ENCODE data around the gene SLITRK3. TPM values are rescaled to one million over a fixed set of nuclear protein-coding genes. Genes with fewer than 3 reads are reported as not detected.

Gene SLITRK3
- total RNA-seq, 2 experiments from 2014 or later: not detected

GRCh38 chr3:165158011-165158410 is 38.2 kb downstream of the SLITRK3 start:
- no peaks in the 10 kb centered on the region for H3K4me1 ChIP-seq (ENCODE audit: insufficient read depth, low read length, poor library complexity, severe bottlenecking)
- CTCF ChIA-PET (ENCODE audit: unreplicated experiment): no interaction called here

GRCh38 chr3:165156757-165157420 is 39.3 kb downstream of the SLITRK3 start:
- H3K36me3 ChIP-seq (ENCODE audit: insufficient read depth, low read length): no peaks in the 10 kb centered on the region
- H3K4me2 ChIP-seq (ENCODE audit: low read length): no peak overlapping the region
- no peak overlapping the region for H3K4me3 ChIP-seq (ENCODE audit: low read depth, low read length, poor library complexity, severe bottlenecking)
- no peaks in the 10 kb centered on the region for H3K9me2 ChIP-seq (ENCODE audit: insufficient read depth, low read length)
- POLR2A ChIA-PET: no interaction called here
- TF ChIP-seq EZH2phosphoT487 (IDR thresholded peaks at IDR 0.05; ENCODE audit: borderline replicate concordance, low read depth, low read length) (no peak), CTCF (conservative IDR thresholded peaks at IDR 0.05; ENCODE audit: low read length) (no peak)
- H3K4me1 ChIP-seq (ENCODE audit: insufficient read depth, low read length, poor library complexity, severe bottlenecking): no peaks in the 10 kb centered on the region
- no peaks in the 10 kb centered on the region for H3K9me3 ChIP-seq (ENCODE audit: low read length)
- no peaks in the 10 kb centered on the region for H3K79me2 ChIP-seq (ENCODE audit: insufficient read depth, low read depth, low read length)
- BruUV-seq (replicated peaks): no TSS peak
- intact Hi-C loops (cut with micrococcal nuclease; ENCODE audit: unreplicated experiment): no loop called here
- H2AFZ ChIP-seq (ENCODE audit: low read length): no peak overlapping the region
- H3K27ac ChIP-seq (ENCODE audit: low read depth, low read length, poor library complexity, severe bottlenecking): no peak overlapping the region
- CTCF ChIA-PET (ENCODE audit: unreplicated experiment): no interaction called here
- no peaks in the 10 kb centered on the region for H4K20me1 ChIP-seq (ENCODE audit: insufficient read depth, low read length)
- no peak for DNase-seq (ENCODE audit: low spot score)

More at GRCh38 chr3:165158011-165158410, 38.2 kb downstream of the SLITRK3 start:
- Histone ChIP-seq H2AFZ (ENCODE audit: low read length) (no peak overlapping the region), H3K79me2 (ENCODE audit: insufficient read depth, low read depth, low read length) (no peaks in the 10 kb centered on the region), H3K9me2 (ENCODE audit: insufficient read depth, low read length) (no peaks in the 10 kb centered on the region), H3K4me3 (ENCODE audit: low read depth, low read length, poor library complexity, severe bottlenecking) (no peak overlapping the region), H3K9me3 (ENCODE audit: low read length) (no peaks in the 10 kb centered on the region), H3K27ac (ENCODE audit: low read depth, low read length, poor library complexity, severe bottlenecking) (no peak overlapping the region), H3K36me3 (ENCODE audit: insufficient read depth, low read length) (no peaks in the 10 kb centered on the region), H4K20me1 (ENCODE audit: insufficient read depth, low read length) (no peaks in the 10 kb centered on the region), H3K4me2 (ENCODE audit: low read length) (no peak overlapping the region)
- DNase-seq (ENCODE audit: low spot score): no peak
- no TSS peak for BruUV-seq (replicated peaks)
- no peak for TF ChIP-seq CTCF (conservative IDR thresholded peaks at IDR 0.05; ENCODE audit: low read length)
- no peak for TF ChIP-seq EZH2phosphoT487 (IDR thresholded peaks at IDR 0.05; ENCODE audit: borderline replicate concordance, low read depth, low read length)
- POLR2A ChIA-PET: no interaction called here
- intact Hi-C loops (cut with micrococcal nuclease; ENCODE audit: unreplicated experiment): no loop called here

- DNase-seq (ENCODE audit: low spot score): no peak
- no peaks in the 10 kb centered on the region for H4K20me1 ChIP-seq (ENCODE audit: insufficient read depth, low read length)
- POLR2A ChIA-PET: no interaction called here
- no peak overlapping the region for H3K27ac ChIP-seq (ENCODE audit: low read depth, low read length, poor library complexity, severe bottlenecking)
- no peak overlapping the region for H2AFZ ChIP-seq (ENCODE audit: low read length)
- no TSS peak for BruUV-seq (replicated peaks)
- H3K9me2 ChIP-seq (ENCODE audit: insufficient read depth, low read length): no peaks in the 10 kb centered on the region
- no peaks in the 10 kb centered on the region for H3K9me3 ChIP-seq (ENCODE audit: low read length)
- no peaks in the 10 kb centered on the region for H3K79me2 ChIP-seq (ENCODE audit: insufficient read depth, low read depth, low read length)
- CTCF ChIA-PET (ENCODE audit: unreplicated experiment): no interaction called here
- H3K36me3 ChIP-seq (ENCODE audit: insufficient read depth, low read length): no peaks in the 10 kb centered on the region
- H3K4me1 ChIP-seq (ENCODE audit: insufficient read depth, low read length, poor library complexity, severe bottlenecking): no peaks in the 10 kb centered on the region
- TF ChIP-seq CTCF (conservative IDR thresholded peaks at IDR 0.05; ENCODE audit: low read length): no peak
- TF ChIP-seq EZH2phosphoT487 (IDR thresholded peaks at IDR 0.05; ENCODE audit: borderline replicate concordance, low read depth, low read length): no peak
- intact Hi-C loops (cut with micrococcal nuclease; ENCODE audit: unreplicated experiment): no loop called here
- H3K4me2 ChIP-seq (ENCODE audit: low read length): no peak overlapping the region
- no peak overlapping the region for H3K4me3 ChIP-seq (ENCODE audit: low read depth, low read length, poor library complexity, severe bottlenecking)
Measured at GRCh38 chr3:165148876-165149441, 47.2 kb downstream of the SLITRK3 start.
